Fibroblast of gingiva (primary cell): ENCODE data around the gene BTBD2.

Experiments used
- DNase-seq: peaks from one replicate; pipeline ENCODE4 v3.0.0-alpha.2; 2011; ENCODE audit warnings: low read depth

BTBD2 gene

GRCh38 chr19:2050991-2051772, 35.7 kb upstream of the BTBD2 start, which contains the start of gene MKNK2:
MKNK2 (minus strand) TSS chr19:2051244; CDS start chr19:2050851, 393 bp downstream.
- peak; percentile 79 for DNase-seq

- DNase-seq, result no peak
These were observed 35.0 kb upstream of the BTBD2 start for GRCh38 chr19:2050349-2050990.

GRCh38 chr19:2049741-2050348, 34.3 kb upstream of the BTBD2 start:
- peak; percentile 74 for DNase-seq

- DNase-seq, result peak; percentile 29
These were observed 33.6 kb upstream of the BTBD2 start for GRCh38 chr19:2048959-2049740.

- DNase-seq, result no peak
These were observed 32.8 kb upstream of the BTBD2 start for GRCh38 chr19:2048104-2048958.

- no peak for DNase-seq
These were observed 32.1 kb upstream of the BTBD2 start for GRCh38 chr19:2047449-2048103.

GRCh38 chr19:2047076-2047448, 31.5 kb upstream of the BTBD2 start:
- no peak for DNase-seq

GRCh38 chr19:2046046-2046907, 30.8 kb upstream of the BTBD2 start:
- DNase-seq, result no peak

GRCh38 chr19:2045501-2046045, 30.1 kb upstream of the BTBD2 start:
- no peak for DNase-seq

DNA sequence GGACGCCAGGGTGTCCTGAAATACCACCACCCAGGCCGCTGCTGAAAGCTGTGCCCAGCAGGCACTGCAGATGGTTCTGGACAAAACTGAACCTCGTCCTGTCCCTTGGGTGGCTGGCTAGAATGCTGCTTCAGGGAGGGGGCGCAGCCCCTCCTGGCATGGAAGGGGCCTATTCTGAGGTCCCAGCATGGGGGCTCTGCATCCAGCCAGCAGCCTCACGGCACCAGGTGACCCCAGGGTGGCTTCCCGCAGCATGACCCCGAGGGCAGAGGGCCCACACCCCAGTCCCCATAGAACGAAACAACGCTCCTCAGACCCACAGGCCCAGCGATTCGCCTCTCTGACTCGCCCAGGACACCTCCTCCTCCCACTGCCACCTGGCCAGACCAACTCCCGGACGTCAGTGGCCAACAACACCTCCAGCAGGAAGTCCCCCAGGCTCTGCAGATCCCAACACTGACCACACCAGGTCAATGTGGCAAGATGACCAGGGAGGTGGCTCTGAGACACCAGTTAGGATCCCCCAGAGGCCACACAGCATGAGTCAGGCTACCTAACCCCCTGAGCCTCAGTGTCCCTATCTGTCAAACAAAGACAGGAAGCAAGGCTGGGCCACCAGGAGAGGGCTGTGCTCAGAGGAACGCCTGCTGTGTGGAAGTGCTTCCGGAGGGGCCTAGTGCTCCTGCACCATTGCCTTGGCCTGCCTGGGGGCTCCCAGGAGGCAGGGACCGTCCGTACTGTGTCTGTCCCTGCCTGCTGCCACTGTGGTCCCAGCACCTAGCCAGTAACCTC, 29.4 kb upstream of the BTBD2 start:
- DNase-seq, result no peak

GRCh38 chr19:2043961-2044708, 28.6 kb upstream of the BTBD2 start:
- DNase-seq, result no peak

GRCh38 chr19:2043251-2043641, 27.7 kb upstream of the BTBD2 start:
- DNase-seq, result no peak

- DNase-seq, result no peak
These were observed 27.2 kb upstream of the BTBD2 start for GRCh38 chr19:2042485-2043250.

GRCh38 chr19:2041683-2042484, 26.4 kb upstream of the BTBD2 start:
- DNase-seq, result peak; percentile 81

GRCh38 chr19:2041433-2041682, 25.8 kb upstream of the BTBD2 start:
- DNase-seq, result no peak

GRCh38 chr19:2040647-2041432, 25.3 kb upstream of the BTBD2 start:
- DNase-seq, result no peak
